ENCODE results near the gene PHF19. TPM values are rescaled to one million over a fixed set of nuclear protein-coding genes. Genes with fewer than 3 reads are reported as not detected.

Gene PHF19
- polyA plus RNA-seq, 1 of the 3 experiments (the other 2 are of a cell fraction): 33.4 TPM

DNA sequence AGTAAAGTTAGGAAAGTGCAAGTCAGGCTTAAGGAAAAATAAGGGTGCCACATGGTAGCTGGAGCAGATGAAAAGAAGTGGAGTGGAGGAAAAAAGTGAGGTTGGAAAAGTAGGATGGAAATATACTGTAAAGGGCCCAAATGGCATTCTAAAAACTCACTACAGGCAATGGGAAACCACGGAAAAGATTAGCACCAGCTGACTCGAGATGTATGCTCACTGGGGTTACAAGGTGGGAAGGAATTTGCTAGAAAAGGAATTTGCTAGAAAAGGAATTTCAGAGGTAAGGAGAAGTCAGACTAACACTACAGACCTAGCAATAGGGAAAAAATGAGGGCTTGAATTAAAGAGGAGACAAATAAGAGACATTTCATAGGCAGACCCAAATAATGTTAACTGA, 37.8 kb downstream of the PHF19 start:
- 57% methylated on average over 2 of the region's 2 CpGs for WGBS (ENCODE audit: low lambda C conversion rate)
- CTCF ChIA-PET: interaction anchor here (0.9 kb wide), 1 partner anchor 98 kb away, joined by 3 read pairs; no protein-coding TSS in a partner anchor
- H3K79me2 ChIP-seq (ENCODE audit: insufficient read depth): peaks cover 90% of the 10 kb centered on the region

GRCh38 chr9:120837921-120838320, 39.1 kb downstream of the PHF19 start:
- Histone ChIP-seq H3K27ac (ENCODE audit: low read depth in 2 of 2, low read length in 1 of 2) (no peak overlapping the region), H2AFZ (ENCODE audit: low read depth) (no peak overlapping the region), H3K27me3 (ENCODE audit: insufficient read depth) (no peaks in the 10 kb centered on the region), H4K20me1 (ENCODE audit: insufficient read depth) (no peaks in the 10 kb centered on the region), H3F3A (replicated peaks; ENCODE audit: insufficient read depth) (peaks cover 4% of the 10 kb centered on the region), H3K79me2 (ENCODE audit: insufficient read depth) (peaks cover 85% of the 10 kb centered on the region), H3K36me3 (replicated peaks in 1 of 2; ENCODE audit: control insufficient read depth in 1 of 2, insufficient read depth in 2 of 2, low read length in 1 of 2) (peaks cover 17 to 21% of the 10 kb centered on the region in 2 experiments), H3K4me1 (ENCODE audit: control insufficient read depth in 1 of 2, insufficient read depth in 2 of 2, low read depth in 1 of 2, low read length in 1 of 2) (peaks cover 0 to 6% of the 10 kb centered on the region in 2 experiments; a peak in 1 of 4 replicates), H3K9me2 (no peaks in the 10 kb centered on the region), H3K9me3 (no peaks in the 10 kb centered on the region), H3K9ac (no peak overlapping the region), H3K4me3 (ENCODE audit: low read depth in 2 of 2, low read length in 1 of 2) (no peak overlapping the region), H3K4me2 (no peak overlapping the region)
- no peak for DNase-seq
- POLR2A ChIA-PET: no interaction called here
- CTCF ChIA-PET: no interaction called here
- WGBS (ENCODE audit: low lambda C conversion rate): 94% methylated on average over 3 of the region's 3 CpGs
- no peak for TF ChIP-seq GATA2 (CRISPR knock-in tag; IDR thresholded peaks at IDR 0.05)

More for the DNA sequence above, 37.8 kb downstream of the PHF19 start:
- Histone ChIP-seq H3K9me2 (no peaks in the 10 kb centered on the region), H2AFZ (ENCODE audit: low read depth) (no peak overlapping the region), H4K20me1 (ENCODE audit: insufficient read depth) (no peaks in the 10 kb centered on the region), H3F3A (replicated peaks; ENCODE audit: insufficient read depth) (peaks cover 15% of the 10 kb centered on the region), H3K36me3 (replicated peaks in 1 of 2; ENCODE audit: control insufficient read depth in 1 of 2, insufficient read depth in 2 of 2, low read length in 1 of 2) (peaks cover 13 to 19% of the 10 kb centered on the region in 2 experiments), H3K27ac (ENCODE audit: low read depth in 2 of 2, low read length in 1 of 2) (no peak overlapping the region), H3K27me3 (ENCODE audit: insufficient read depth) (no peaks in the 10 kb centered on the region), H3K4me2 (no peak overlapping the region), H3K9me3 (no peaks in the 10 kb centered on the region), H3K4me1 (ENCODE audit: control insufficient read depth in 1 of 2, insufficient read depth in 2 of 2, low read depth in 1 of 2, low read length in 1 of 2) (peaks cover 5 to 13% of the 10 kb centered on the region in 2 experiments; a peak in 1 of 4 replicates), H3K4me3 (ENCODE audit: low read depth in 2 of 2, low read length in 1 of 2) (no peak overlapping the region), H3K9ac (no peak overlapping the region)
- POLR2A ChIA-PET: no interaction called here
- no peak for DNase-seq
- TF ChIP-seq EZH2phosphoT487 (IDR thresholded peaks at IDR 0.05; ENCODE audit: borderline replicate concordance, low read depth) (no peak), TCF12 (IDR thresholded peaks at IDR 0.05) (no peak), EP300 (IDR thresholded peaks at IDR 0.05; ENCODE audit: borderline replicate concordance in 1 of 2, low read depth in 1 of 2, low read length in 1 of 2) (no peak), FOXM1 (IDR thresholded peaks at IDR 0.05; ENCODE audit: low read depth) (no peak), POLR2AphosphoS5 (IDR thresholded peaks at IDR 0.05; ENCODE audit: low read depth, low read length) (no peak), CHD2 (IDR thresholded peaks at IDR 0.05; ENCODE audit: low read length, partially characterized antibody) (no peak), GABPA (IDR thresholded peaks at IDR 0.05; ENCODE audit: low read depth) (no peak), SMC3 (IDR thresholded peaks at IDR 0.05; ENCODE audit: low read depth, low read length) (no peak), SIN3A (IDR thresholded peaks at IDR 0.05; ENCODE audit: borderline replicate concordance, low read depth, low read length) (no peak), GATA2 (CRISPR knock-in tag; IDR thresholded peaks at IDR 0.05) (no peak), FOSL2 (IDR thresholded peaks at IDR 0.05; ENCODE audit: borderline replicate concordance, low read depth) (no peak), NFIC (IDR thresholded peaks at IDR 0.05; ENCODE audit: borderline replicate concordance) (no peak)
- TF ChIP-seq, protein P1, sequence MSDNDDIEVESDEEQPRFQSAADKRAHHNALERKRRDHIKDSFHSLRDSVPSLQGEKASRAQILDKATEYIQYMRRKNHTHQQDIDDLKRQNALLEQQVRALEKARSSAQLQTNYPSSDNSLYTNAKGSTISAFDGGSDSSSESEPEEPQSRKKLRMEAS (IDR thresholded peaks at IDR 0.05; ENCODE audit: low read depth): no peak
- TF ChIP-seq, protein P2, sequence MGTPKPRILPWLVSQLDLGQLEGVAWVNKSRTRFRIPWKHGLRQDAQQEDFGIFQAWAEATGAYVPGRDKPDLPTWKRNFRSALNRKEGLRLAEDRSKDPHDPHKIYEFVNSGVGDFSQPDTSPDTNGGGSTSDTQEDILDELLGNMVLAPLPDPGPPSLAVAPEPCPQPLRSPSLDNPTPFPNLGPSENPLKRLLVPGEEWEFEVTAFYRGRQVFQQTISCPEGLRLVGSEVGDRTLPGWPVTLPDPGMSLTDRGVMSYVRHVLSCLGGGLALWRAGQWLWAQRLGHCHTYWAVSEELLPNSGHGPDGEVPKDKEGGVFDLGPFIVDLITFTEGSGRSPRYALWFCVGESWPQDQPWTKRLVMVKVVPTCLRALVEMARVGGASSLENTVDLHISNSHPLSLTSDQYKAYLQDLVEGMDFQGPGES (IDR thresholded peaks at IDR 0.05; ENCODE audit: low read depth, low read length): no peak
